Keratinocyte (primary cell): ENCODE results near the gene NXNL1. TPM values are rescaled to one million over a fixed set of nuclear protein-coding genes. Genes with fewer than 3 reads are reported as not detected.
"Not testable (repeated sequence)": the region's sequence is repeated elsewhere in the genome, so short reads cannot be mapped to it uniquely, and the experiment has no call there.

Source experiments
- DNase-seq: peaks from one replicate; pipeline ENCODE4 v3.0.0-alpha.2; 2011; ENCODE audit warnings: low read depth, missing footprints, low spot score
- FAIRE-seq: peaks from 2 replicates; lab custom pipeline; 2011; peaks lifted over from hg19 to GRCh38; lab: Jason Lieb, UNC
- H2AFZ ChIP-seq: 2 replicates; pipeline ENCODE4 v1.6.0; 2012; ENCODE audit warnings: low read length, control low read depth, inconsistent platforms; ENCODE audit not compliant: control insufficient read depth
- H3K27ac ChIP-seq: 2 replicates; pipeline ENCODE4 v1.5.1; 2011; ENCODE audit warnings: low read length; ENCODE audit not compliant: control insufficient read depth, insufficient read depth
- H3K27me3 ChIP-seq: 3 replicates; pipeline ENCODE4 v1.6.0; 2011; ENCODE audit warnings: low read length; ENCODE audit not compliant: control insufficient read depth, insufficient read depth; ENCODE audit errors: extremely low read depth
- H3K36me3 ChIP-seq, 2 experiments: 2 replicates in 1 of 2; 3 replicates in 1 of 2; pipeline ENCODE4 v1.5.1; 2011; ENCODE audit warnings: low read length in 2 of 2, mild to moderate bottlenecking in 1 of 2; ENCODE audit not compliant: control insufficient read depth in 2 of 2, insufficient read depth in 2 of 2; ENCODE audit errors: extremely low read depth in 1 of 2
- H3K4me1 ChIP-seq: 3 replicates; pipeline ENCODE4 v1.5.1; 2011; ENCODE audit warnings: low read length; ENCODE audit not compliant: control insufficient read depth, insufficient read depth; ENCODE audit errors: extremely low read depth
- H3K4me2 ChIP-seq: 3 replicates; pipeline ENCODE4 v1.6.0; 2011; ENCODE audit warnings: low read depth, low read length; ENCODE audit not compliant: control insufficient read depth, insufficient read depth; ENCODE audit errors: extremely low read depth
- H3K4me3 ChIP-seq, 3 experiments: fragments of 200-600 bp in 1 of 3; sonication (generic) in 1 of 3; 2 replicates in 2 of 3; 3 replicates in 1 of 3; pipeline ENCODE4 v1.5.1; 2011 to 2016; ENCODE audit warnings: low read length in 3 of 3, mild to moderate bottlenecking in 3 of 3, control low read depth in 2 of 3, inconsistent platforms in 1 of 3, low read depth in 1 of 3, mixed read lengths in 1 of 3, mixed run types in 1 of 3, moderate library complexity in 1 of 3; ENCODE audit not compliant: control insufficient read depth in 2 of 3, insufficient read depth in 2 of 3; ENCODE audit errors: extremely low read depth in 1 of 3
- H3K79me2 ChIP-seq: 2 replicates; pipeline ENCODE4 v1.6.0; 2012; ENCODE audit warnings: low read length; ENCODE audit not compliant: control insufficient read depth, insufficient read depth
- H3K9ac ChIP-seq: 3 replicates; pipeline ENCODE4 v1.6.0; 2011; ENCODE audit warnings: low read length; ENCODE audit not compliant: control insufficient read depth, insufficient read depth; ENCODE audit errors: extremely low read depth
- H3K9me1 ChIP-seq: 3 replicates; pipeline ENCODE4 v1.6.0; 2011; ENCODE audit warnings: low read length; ENCODE audit not compliant: control insufficient read depth, insufficient read depth; ENCODE audit errors: extremely low read depth
- H3K9me3 ChIP-seq: 2 replicates; pipeline ENCODE4 v1.5.1; 2012; ENCODE audit warnings: low read depth, low read length; ENCODE audit not compliant: control insufficient read depth
- H4K20me1 ChIP-seq: 3 replicates; pipeline ENCODE4 v1.6.0; 2011; ENCODE audit warnings: low read length; ENCODE audit not compliant: control insufficient read depth, insufficient read depth; ENCODE audit errors: extremely low read depth
- EZH2 ChIP-seq: IDR thresholded peaks from one replicate; pipeline ENCODE4 v1.6.1; 2012; ENCODE audit warnings: inconsistent platforms, mild to moderate bottlenecking, low read length, moderate library complexity
- dilution Hi-C: fragments of 300-500 bp; cut with MboI; formaldehyde crosslinking; loops from one replicate; pipeline ENCODE4 v1.7.0; 2020; ENCODE audit warnings: low sequenced_read_pairs; ENCODE audit not compliant: extremely low pct_ligation_motif_present
- polyA plus RNA-seq, 5 experiments: library from polyadenylated mRNA; depleted of rRNA in 3 of 5; stranded (reverse) in 3 of 5; stranded (forward) in 1 of 5; unstranded in 1 of 5; fragments of >200 nt; gene quantifications; 1 replicate in 1 of 5; 2 replicates in 3 of 5; 3 replicates in 1 of 5; pipeline versions ENCODE4 v1.2.1 to v1.2.3, GENCODE V29; 2011 to 2012; ENCODE audit warnings: missing spikeins in 2 of 5, low read depth in 1 of 5, low replicate concordance in 1 of 5
- TF ChIP-seq, protein P1 (sequence below), 3 experiments: IDR thresholded peaks in 1 of 3; conservative IDR thresholded peaks in 1 of 3; optimal IDR thresholded peaks in 1 of 3; 2 replicates in 2 of 3; 3 replicates in 1 of 3; pipeline versions ENCODE3 to v1.5.1; 2011; ENCODE audit warnings: low read length in 3 of 3, mild to moderate bottlenecking in 3 of 3, moderate library complexity in 2 of 3, control low read depth in 1 of 3, inconsistent platforms in 1 of 3; ENCODE audit not compliant: insufficient read depth in 2 of 3; ENCODE audit errors: extremely low read depth in 1 of 3

Gene NXNL1
- polyA plus RNA-seq, 1 donor (not counting 4 experiments of a cell fraction or from before 2014, with no cell fraction given), result not detected

DNA sequence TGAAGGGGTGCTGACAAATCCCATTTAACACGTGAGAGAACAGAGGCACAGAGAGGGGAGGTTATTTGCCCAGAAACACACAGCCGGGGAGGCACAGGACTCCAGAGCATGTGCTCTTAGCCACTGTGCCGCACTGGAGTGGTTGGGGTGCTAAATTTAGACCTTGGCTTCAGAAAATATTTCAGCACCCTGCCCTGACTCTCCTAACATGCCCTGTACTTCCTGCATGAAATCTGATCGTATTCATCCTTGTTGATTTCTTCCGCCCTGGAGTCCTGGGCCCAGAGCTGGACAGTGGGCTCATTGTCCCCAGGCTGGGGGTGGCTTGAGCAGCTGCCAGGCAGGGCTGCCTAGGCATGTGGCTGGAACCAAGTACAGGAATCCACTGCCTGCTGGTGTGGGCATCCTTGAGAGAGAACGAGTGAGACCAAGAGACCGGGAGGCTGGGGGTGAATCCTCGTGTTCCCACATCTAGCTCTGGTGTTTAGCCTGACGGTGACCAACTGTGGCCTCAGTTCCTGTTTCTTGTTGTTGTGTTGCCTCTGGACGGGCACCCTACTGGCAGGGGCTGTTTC lies 14.9 kb upstream of the NXNL1 start:
- dilution Hi-C loops, result no loop called here
- peak; percentile 97 for FAIRE-seq
- peak overlapping the region; percentile 74 for H3K4me2 ChIP-seq

DNA sequence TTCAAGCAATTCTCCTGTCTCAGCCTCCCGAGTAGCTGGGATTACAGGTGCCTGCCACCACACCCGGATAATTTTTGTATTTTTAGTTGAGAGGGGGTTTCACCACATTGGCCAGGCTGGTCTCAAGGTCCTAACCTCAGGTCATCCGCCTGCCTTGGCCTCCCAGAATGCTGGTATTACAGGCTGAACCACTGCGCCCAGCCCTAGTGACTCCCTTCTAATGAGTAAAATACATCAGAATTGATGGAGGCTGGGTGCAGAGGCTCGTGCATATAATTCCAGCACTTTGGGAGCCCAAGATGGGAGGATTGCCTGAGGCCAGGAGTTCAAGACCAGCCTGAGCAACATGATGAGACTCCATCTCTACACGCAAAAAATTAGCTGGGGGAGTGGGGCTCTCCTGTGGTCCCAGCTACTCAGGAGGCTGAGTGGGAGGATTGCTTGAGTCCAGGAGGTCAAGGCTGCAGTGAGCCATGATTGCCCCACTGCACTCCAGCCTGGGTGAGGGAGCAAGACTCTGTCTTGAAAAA lies 14.3 kb upstream of the NXNL1 start:
- dilution Hi-C loops, H3K36me3 ChIP-seq, H3K9me3 ChIP-seq, H3K4me3 ChIP-seq, DNase-seq, H4K20me1 ChIP-seq, FAIRE-seq, H3K27me3 ChIP-seq, H3K9me1 ChIP-seq: not testable (repeated sequence)
- peak overlapping the region; percentile 49 for H3K27ac ChIP-seq
- H2AFZ ChIP-seq, result peak overlapping the region; percentile 73
- peak overlapping the region; percentile 74 for H3K4me2 ChIP-seq
- peaks cover 20% of the 10 kb centered on the region for H3K79me2 ChIP-seq
- peaks cover 24% of the 10 kb centered on the region for H3K4me1 ChIP-seq
- peak overlapping the region; percentile 13 for H3K9ac ChIP-seq

More for the DNA sequence above, 14.9 kb upstream of the NXNL1 start:
- Histone ChIP-seq H4K20me1 (no peaks in the 10 kb centered on the region), H3K79me2 (peaks cover 20% of the 10 kb centered on the region), H3K27me3 (no peaks in the 10 kb centered on the region), H3K9ac (peak overlapping the region; percentile 13), H3K4me1 (peaks cover 24% of the 10 kb centered on the region), H3K9me3 (no peaks in the 10 kb centered on the region), H3K4me3 (no peak overlapping the region), H3K36me3 (no peaks in the 10 kb centered on the region), H3K27ac (peak overlapping the region; percentile 49), H3K9me1 (no peaks in the 10 kb centered on the region), H2AFZ (peak overlapping the region; percentile 73)
- no peak for DNase-seq
- TF ChIP-seq, protein P1, sequence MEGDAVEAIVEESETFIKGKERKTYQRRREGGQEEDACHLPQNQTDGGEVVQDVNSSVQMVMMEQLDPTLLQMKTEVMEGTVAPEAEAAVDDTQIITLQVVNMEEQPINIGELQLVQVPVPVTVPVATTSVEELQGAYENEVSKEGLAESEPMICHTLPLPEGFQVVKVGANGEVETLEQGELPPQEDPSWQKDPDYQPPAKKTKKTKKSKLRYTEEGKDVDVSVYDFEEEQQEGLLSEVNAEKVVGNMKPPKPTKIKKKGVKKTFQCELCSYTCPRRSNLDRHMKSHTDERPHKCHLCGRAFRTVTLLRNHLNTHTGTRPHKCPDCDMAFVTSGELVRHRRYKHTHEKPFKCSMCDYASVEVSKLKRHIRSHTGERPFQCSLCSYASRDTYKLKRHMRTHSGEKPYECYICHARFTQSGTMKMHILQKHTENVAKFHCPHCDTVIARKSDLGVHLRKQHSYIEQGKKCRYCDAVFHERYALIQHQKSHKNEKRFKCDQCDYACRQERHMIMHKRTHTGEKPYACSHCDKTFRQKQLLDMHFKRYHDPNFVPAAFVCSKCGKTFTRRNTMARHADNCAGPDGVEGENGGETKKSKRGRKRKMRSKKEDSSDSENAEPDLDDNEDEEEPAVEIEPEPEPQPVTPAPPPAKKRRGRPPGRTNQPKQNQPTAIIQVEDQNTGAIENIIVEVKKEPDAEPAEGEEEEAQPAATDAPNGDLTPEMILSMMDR (optimal IDR thresholded peaks at IDR 0.05 in 1 of 3, IDR thresholded peaks at IDR 0.05 in 1 of 3, conservative IDR thresholded peaks at IDR 0.05 in 1 of 3; ENCODE audit: extremely low read depth in 1 of 3, insufficient read depth in 2 of 3, low read length in 3 of 3), result no peak
- no peak for TF ChIP-seq EZH2
